Vagina (tissue), 2 donors: ENCODE results near the gene ATXN10.

ENCODE experiments used
- CTCF ChIP-seq, 3 experiments: fragments of 450-650 bp in 2 of 3; fragments of 200-600 bp in 1 of 3; sonication (generic) in 1 of 3; IDR thresholded peaks; one replicate each; pipeline ENCODE4 v1.5.1; 2017 to 2019; ENCODE audit warnings: antibody characterized with exemption in 3 of 3, mild to moderate bottlenecking in 2 of 3, moderate library complexity in 2 of 3
- POLR2A ChIP-seq, 2 donors: fragments of 450-650 bp; IDR thresholded peaks; one replicate each; pipeline ENCODE4 v1.6.1; 2017; ENCODE audit warnings: antibody characterized with exemption in 2 of 2, mild to moderate bottlenecking in 2 of 2, moderate library complexity in 2 of 2
- POLR2AphosphoS5 ChIP-seq, 2 donors: sonication (generic); formaldehyde crosslinking; IDR thresholded peaks; one replicate each; pipeline ENCODE4 v1.9.0; 2017; ENCODE audit warnings: antibody characterized with exemption in 2 of 2, mild to moderate bottlenecking in 2 of 2, low read depth in 1 of 2; ENCODE audit not compliant: insufficient read depth in 1 of 2

- no peak for TF ChIP-seq CTCF (IDR thresholded peaks at IDR 0.05)
- TF ChIP-seq POLR2A (IDR thresholded peaks at IDR 0.05) = no peak
- TF ChIP-seq POLR2AphosphoS5 (IDR thresholded peaks at IDR 0.05; ENCODE audit: insufficient read depth in 1 of 2, low read depth in 1 of 2) = no peak
Observed at GRCh38 chr22:45707605-45708004, 36.0 kb downstream of the ATXN10 start.
